ENCODE measurements around the gene GALNT15. TPM values are rescaled to one million over a fixed set of nuclear protein-coding genes. Genes with fewer than 3 reads are reported as not detected.

Gene GALNT15
- total and polyA plus RNA-seq, 2 of the 4 experiments (the other 2 are of a cell fraction) = 12.8 to 19.7 TPM

DNA sequence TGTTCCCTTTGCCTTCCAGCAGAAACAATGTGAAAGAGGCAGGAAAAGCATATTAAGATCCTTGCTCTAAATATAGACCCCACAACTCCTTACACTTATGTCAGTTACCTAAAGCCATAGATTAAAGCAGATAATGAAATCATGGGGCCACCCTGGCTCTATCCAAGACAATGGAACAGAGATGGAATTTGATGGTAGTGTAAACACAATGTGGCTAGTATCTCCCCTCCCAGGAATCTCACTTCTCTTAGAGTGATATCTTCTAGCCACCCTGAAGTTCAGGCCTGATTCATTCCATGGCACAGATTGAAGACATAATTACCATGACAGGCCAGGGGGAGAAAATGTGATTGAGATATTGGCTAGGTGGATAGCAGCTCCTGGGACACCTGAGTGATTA is 32.6 kb downstream of the GALNT15 start:
- Histone ChIP-seq H2BK5ac (ENCODE audit: low read depth, low read length, poor library complexity, severe bottlenecking) (no peak overlapping the region), H4K8ac (ENCODE audit: low read depth in 2 of 2, low read length in 2 of 2) (no peak overlapping the region), H4K91ac (ENCODE audit: insufficient read depth, low read depth, low read length) (no peak overlapping the region; the same call in 1 of the 2 replicates), H3K18ac (ENCODE audit: low read depth, low read length) (no peak overlapping the region), H3K9ac (ENCODE audit: low read depth, low read length) (no peak overlapping the region), H2AFZ (replicated peaks; ENCODE audit: low read length, poor library complexity) (no peak overlapping the region), H4K20me1 (ENCODE audit: insufficient read depth, low read length) (no peaks in the 10 kb centered on the region), H2BK15ac (ENCODE audit: low read depth, low read length) (no peak overlapping the region), H3K79me1 (ENCODE audit: low read depth in 1 of 2, low read length in 2 of 2) (no peaks in the 10 kb centered on the region), H2AK5ac (ENCODE audit: low read depth, low read length) (no peak overlapping the region), H3K4me1 (ENCODE audit: control insufficient read depth, insufficient read depth, low read length) (peaks cover 14% of the 10 kb centered on the region; the same call in 1 of the 2 replicates), H3K56ac (ENCODE audit: extremely low read depth, insufficient read depth, low read length) (no peak overlapping the region), H3K14ac (replicated peaks; ENCODE audit: low read depth, low read length) (no peak overlapping the region), H3K36me3 (ENCODE audit: control insufficient read depth, insufficient read depth, low read length) (peaks cover 42% of the 10 kb centered on the region), H2AK9ac (replicated peaks; ENCODE audit: low read depth, low read length, poor library complexity) (no peak overlapping the region), H3K27me3 (ENCODE audit: control insufficient read depth, insufficient read depth, low read length) (no peaks in the 10 kb centered on the region), H3K9me1 (ENCODE audit: insufficient read depth, low read length) (peaks cover 18% of the 10 kb centered on the region), H3K4me3 (ENCODE audit: insufficient read depth, low read depth, low read length) (no peak overlapping the region), H3K4ac (ENCODE audit: low read depth, low read length) (0 out of 2 replicates have a peak overlapping the region, but pooled peaks have one; percentile 2), H4K5ac (ENCODE audit: low read depth, low read length) (no peak overlapping the region), H2BK120ac (ENCODE audit: low read depth, low read length) (peak overlapping the region; percentile 34), H3K9me3 (ENCODE audit: control insufficient read depth, insufficient read depth, low read length) (no peaks in the 10 kb centered on the region), H3K27ac (ENCODE audit: insufficient read depth, low read length) (no peak overlapping the region), H2BK20ac (ENCODE audit: low read depth, low read length) (no peak overlapping the region), H3K4me2 (ENCODE audit: low read depth, low read length) (no peak overlapping the region), H3K23ac (ENCODE audit: low read depth, low read length) (no peak overlapping the region)
- TF ChIP-seq NFE2L2 (IDR thresholded peaks at IDR 0.05; ENCODE audit: low read depth, low read length) = no peak
- no peak for TF ChIP-seq BHLHE40 (IDR thresholded peaks at IDR 0.05; ENCODE audit: low read depth, low read length)
- TF ChIP-seq, protein P1, sequence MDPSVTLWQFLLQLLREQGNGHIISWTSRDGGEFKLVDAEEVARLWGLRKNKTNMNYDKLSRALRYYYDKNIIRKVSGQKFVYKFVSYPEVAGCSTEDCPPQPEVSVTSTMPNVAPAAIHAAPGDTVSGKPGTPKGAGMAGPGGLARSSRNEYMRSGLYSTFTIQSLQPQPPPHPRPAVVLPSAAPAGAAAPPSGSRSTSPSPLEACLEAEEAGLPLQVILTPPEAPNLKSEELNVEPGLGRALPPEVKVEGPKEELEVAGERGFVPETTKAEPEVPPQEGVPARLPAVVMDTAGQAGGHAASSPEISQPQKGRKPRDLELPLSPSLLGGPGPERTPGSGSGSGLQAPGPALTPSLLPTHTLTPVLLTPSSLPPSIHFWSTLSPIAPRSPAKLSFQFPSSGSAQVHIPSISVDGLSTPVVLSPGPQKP (IDR thresholded peaks at IDR 0.05; ENCODE audit: borderline replicate concordance, low read depth, low read length) = no peak
- TF ChIP-seq, protein P2, sequence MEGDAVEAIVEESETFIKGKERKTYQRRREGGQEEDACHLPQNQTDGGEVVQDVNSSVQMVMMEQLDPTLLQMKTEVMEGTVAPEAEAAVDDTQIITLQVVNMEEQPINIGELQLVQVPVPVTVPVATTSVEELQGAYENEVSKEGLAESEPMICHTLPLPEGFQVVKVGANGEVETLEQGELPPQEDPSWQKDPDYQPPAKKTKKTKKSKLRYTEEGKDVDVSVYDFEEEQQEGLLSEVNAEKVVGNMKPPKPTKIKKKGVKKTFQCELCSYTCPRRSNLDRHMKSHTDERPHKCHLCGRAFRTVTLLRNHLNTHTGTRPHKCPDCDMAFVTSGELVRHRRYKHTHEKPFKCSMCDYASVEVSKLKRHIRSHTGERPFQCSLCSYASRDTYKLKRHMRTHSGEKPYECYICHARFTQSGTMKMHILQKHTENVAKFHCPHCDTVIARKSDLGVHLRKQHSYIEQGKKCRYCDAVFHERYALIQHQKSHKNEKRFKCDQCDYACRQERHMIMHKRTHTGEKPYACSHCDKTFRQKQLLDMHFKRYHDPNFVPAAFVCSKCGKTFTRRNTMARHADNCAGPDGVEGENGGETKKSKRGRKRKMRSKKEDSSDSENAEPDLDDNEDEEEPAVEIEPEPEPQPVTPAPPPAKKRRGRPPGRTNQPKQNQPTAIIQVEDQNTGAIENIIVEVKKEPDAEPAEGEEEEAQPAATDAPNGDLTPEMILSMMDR (conservative IDR thresholded peaks at IDR 0.05; ENCODE audit: low read depth, low read length) = no peak
- no peak for TF ChIP-seq FOS (IDR thresholded peaks at IDR 0.05; ENCODE audit: low read depth, low read length)
- no peak for TF ChIP-seq CHD1 (IDR thresholded peaks at IDR 0.05; ENCODE audit: low read depth, low read length)
- TF ChIP-seq RFX5 (IDR thresholded peaks at IDR 0.05; ENCODE audit: low read depth, low read length) = no peak
- no peak for TF ChIP-seq SMC3 (IDR thresholded peaks at IDR 0.05; ENCODE audit: low read depth, low read length)
- TF ChIP-seq MXI1 (IDR thresholded peaks at IDR 0.05; ENCODE audit: borderline replicate concordance, low read depth, low read length) = no peak
- no peak for TF ChIP-seq MAFK (IDR thresholded peaks at IDR 0.05; ENCODE audit: low read depth, low read length)
- no peak for TF ChIP-seq CEBPB (IDR thresholded peaks at IDR 0.05; ENCODE audit: low read depth, low read length)
- no peak for TF ChIP-seq MAZ (IDR thresholded peaks at IDR 0.05; ENCODE audit: borderline replicate concordance, low read depth, low read length)
- no peak for TF ChIP-seq POLR2A (IDR thresholded peaks at IDR 0.05; ENCODE audit: low read depth, low read length)
- TF ChIP-seq RAD21 (IDR thresholded peaks at IDR 0.05; ENCODE audit: low read length) = no peak
- no peak for TF ChIP-seq RCOR1 (IDR thresholded peaks at IDR 0.05; ENCODE audit: insufficient replicate concordance, low read length)
- TF ChIP-seq, protein P3, sequence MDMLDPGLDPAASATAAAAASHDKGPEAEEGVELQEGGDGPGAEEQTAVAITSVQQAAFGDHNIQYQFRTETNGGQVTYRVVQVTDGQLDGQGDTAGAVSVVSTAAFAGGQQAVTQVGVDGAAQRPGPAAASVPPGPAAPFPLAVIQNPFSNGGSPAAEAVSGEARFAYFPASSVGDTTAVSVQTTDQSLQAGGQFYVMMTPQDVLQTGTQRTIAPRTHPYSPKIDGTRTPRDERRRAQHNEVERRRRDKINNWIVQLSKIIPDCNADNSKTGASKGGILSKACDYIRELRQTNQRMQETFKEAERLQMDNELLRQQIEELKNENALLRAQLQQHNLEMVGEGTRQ (IDR thresholded peaks at IDR 0.05; ENCODE audit: low read depth, low read length) = no peak
- no TSS peak for BruUV-seq (replicated peaks)
- POLR2A ChIA-PET (ENCODE audit: unreplicated experiment) = no interaction called here
- ATAC-seq (ENCODE audit: low read depth) (no peak), DNase-seq (no peak)
- dilution Hi-C loops (cut with HindIII; ENCODE audit: low sequenced_read_pairs, unreplicated experiment) = no loop called here
- in situ Hi-C loops (cut with MboI; ENCODE audit: low sequenced_read_pairs) = no loop called here
- intact Hi-C loops (cut with micrococcal nuclease) = no loop called here
- CTCF ChIA-PET = no interaction called here
